ENCODE results near the gene PSMC3IP.

DNA sequence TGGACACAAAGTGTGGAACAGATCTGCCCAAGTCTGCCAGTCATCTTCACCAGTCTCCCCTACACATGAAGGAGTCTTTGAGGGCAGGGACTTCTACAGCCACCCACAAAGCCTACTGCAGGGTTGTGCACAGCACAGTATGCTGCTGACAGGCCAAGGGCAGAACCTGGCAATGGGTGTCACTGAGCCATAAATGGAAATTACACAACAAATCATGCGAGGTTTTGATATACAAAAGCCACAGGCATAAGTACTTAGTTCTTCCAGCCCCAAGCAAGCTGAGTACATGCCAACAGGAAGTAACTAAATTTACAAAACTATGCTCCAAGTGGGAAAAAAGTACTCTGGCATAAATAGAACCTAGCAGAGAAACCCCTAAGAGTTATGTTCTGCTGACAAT, 7.8 kb upstream of the PSMC3IP start:
- TF ChIP-seq, protein P1, sequence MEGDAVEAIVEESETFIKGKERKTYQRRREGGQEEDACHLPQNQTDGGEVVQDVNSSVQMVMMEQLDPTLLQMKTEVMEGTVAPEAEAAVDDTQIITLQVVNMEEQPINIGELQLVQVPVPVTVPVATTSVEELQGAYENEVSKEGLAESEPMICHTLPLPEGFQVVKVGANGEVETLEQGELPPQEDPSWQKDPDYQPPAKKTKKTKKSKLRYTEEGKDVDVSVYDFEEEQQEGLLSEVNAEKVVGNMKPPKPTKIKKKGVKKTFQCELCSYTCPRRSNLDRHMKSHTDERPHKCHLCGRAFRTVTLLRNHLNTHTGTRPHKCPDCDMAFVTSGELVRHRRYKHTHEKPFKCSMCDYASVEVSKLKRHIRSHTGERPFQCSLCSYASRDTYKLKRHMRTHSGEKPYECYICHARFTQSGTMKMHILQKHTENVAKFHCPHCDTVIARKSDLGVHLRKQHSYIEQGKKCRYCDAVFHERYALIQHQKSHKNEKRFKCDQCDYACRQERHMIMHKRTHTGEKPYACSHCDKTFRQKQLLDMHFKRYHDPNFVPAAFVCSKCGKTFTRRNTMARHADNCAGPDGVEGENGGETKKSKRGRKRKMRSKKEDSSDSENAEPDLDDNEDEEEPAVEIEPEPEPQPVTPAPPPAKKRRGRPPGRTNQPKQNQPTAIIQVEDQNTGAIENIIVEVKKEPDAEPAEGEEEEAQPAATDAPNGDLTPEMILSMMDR (IDR thresholded peaks at IDR 0.05), result no peak
- no peak for TF ChIP-seq EP300 (IDR thresholded peaks at IDR 0.05)
